ENCODE results near the gene CENPE.
"Not testable (repeated sequence)": the region's sequence is repeated elsewhere in the genome, so short reads cannot be mapped to it uniquely, and the experiment has no call there.

Gene CENPE

GRCh38 chr4:103198111-103198765, at the start of gene CENPE:
CENPE (minus strand) TSS chr4:103198343; CDS start chr4:103198319, 24 bp downstream.
- peaks cover 24% of the 10 kb centered on the region for H3K4me1 ChIP-seq (ENCODE audit: control insufficient read depth, low read length)
- peak within 1 kb of the TSS; percentile 99 for H3K4me3 ChIP-seq (ENCODE audit: low read length)
- peaks cover 46% of the 10 kb centered on the region for H3K36me3 ChIP-seq (ENCODE audit: control insufficient read depth, low read length)
- no peaks in the 10 kb centered on the region for H3K9me3 ChIP-seq (ENCODE audit: control insufficient read depth, insufficient read depth, low read length)
- H3F3A ChIP-seq (ENCODE audit: control insufficient read depth, insufficient read depth): no peaks in the 10 kb centered on the region
- H3K27ac ChIP-seq (ENCODE audit: low read depth, low read length): peak within 1 kb of the TSS; percentile 49
- H4K20me1 ChIP-seq (ENCODE audit: control insufficient read depth, insufficient read depth, low read depth, low read length): no peaks in the 10 kb centered on the region
- no peaks in the 10 kb centered on the region for H3K27me3 ChIP-seq (ENCODE audit: control insufficient read depth, low read length)
- H3K4me2 ChIP-seq (ENCODE audit: low read length): peak within 1 kb of the TSS; percentile 88
- no peaks in the 10 kb centered on the region for H3K9me2 ChIP-seq (replicated peaks; ENCODE audit: control insufficient read depth, low read length)
- H3K79me2 ChIP-seq (ENCODE audit: control insufficient read depth, low read length): peaks cover 25% of the 10 kb centered on the region
- TF ChIP-seq EZH2phosphoT487 (IDR thresholded peaks at IDR 0.05; ENCODE audit: borderline replicate concordance, low read length): no peak
- no peak for TF ChIP-seq CTCF (IDR thresholded peaks at IDR 0.05; ENCODE audit: low read depth, low read length, poor library complexity, severe bottlenecking)

- Histone ChIP-seq H3K4me3 (ENCODE audit: low read length) (no peak overlapping the region), H4K20me1 (ENCODE audit: control insufficient read depth, insufficient read depth, low read depth, low read length) (no peaks in the 10 kb centered on the region), H3K4me1 (ENCODE audit: control insufficient read depth, low read length) (no peaks in the 10 kb centered on the region), H3K79me2 (ENCODE audit: control insufficient read depth, low read length) (no peaks in the 10 kb centered on the region), H3F3A (ENCODE audit: control insufficient read depth, insufficient read depth) (no peaks in the 10 kb centered on the region), H3K27me3 (ENCODE audit: control insufficient read depth, low read length) (no peaks in the 10 kb centered on the region), H3K4me2 (ENCODE audit: low read length) (no peak overlapping the region), H3K36me3 (ENCODE audit: control insufficient read depth, low read length) (no peaks in the 10 kb centered on the region), H3K9me2 (replicated peaks; ENCODE audit: control insufficient read depth, low read length) (no peaks in the 10 kb centered on the region), H3K27ac (ENCODE audit: low read depth, low read length) (no peak overlapping the region), H3K9me3 (ENCODE audit: control insufficient read depth, insufficient read depth, low read length) (no peaks in the 10 kb centered on the region)
- TF ChIP-seq EZH2phosphoT487 (IDR thresholded peaks at IDR 0.05; ENCODE audit: borderline replicate concordance, low read length) (no peak), CTCF (IDR thresholded peaks at IDR 0.05; ENCODE audit: low read depth, low read length, poor library complexity, severe bottlenecking) (no peak)
Observed at GRCh38 chr4:103244251-103244650, 46.1 kb upstream of the CENPE start.

- not testable (repeated sequence) for H3K27me3 ChIP-seq (ENCODE audit: control insufficient read depth, low read length); H3K27ac ChIP-seq (ENCODE audit: low read depth, low read length); H3K36me3 ChIP-seq (ENCODE audit: control insufficient read depth, low read length); H3K9me3 ChIP-seq (ENCODE audit: control insufficient read depth, insufficient read depth, low read length); H4K20me1 ChIP-seq (ENCODE audit: control insufficient read depth, insufficient read depth, low read depth, low read length); H3K4me3 ChIP-seq (ENCODE audit: low read length); H3K4me1 ChIP-seq (ENCODE audit: control insufficient read depth, low read length); H3F3A ChIP-seq (ENCODE audit: control insufficient read depth, insufficient read depth); H3K4me2 ChIP-seq (ENCODE audit: low read length); H3K79me2 ChIP-seq (ENCODE audit: control insufficient read depth, low read length); H3K9me2 ChIP-seq (replicated peaks; ENCODE audit: control insufficient read depth, low read length)
Observed at GRCh38 chr4:103230938-103231337, 32.8 kb upstream of the CENPE start.

- not testable (repeated sequence) for H3K27me3 ChIP-seq (ENCODE audit: control insufficient read depth, low read length); H3K4me2 ChIP-seq (ENCODE audit: low read length); H3F3A ChIP-seq (ENCODE audit: control insufficient read depth, insufficient read depth); H3K4me1 ChIP-seq (ENCODE audit: control insufficient read depth, low read length); H3K79me2 ChIP-seq (ENCODE audit: control insufficient read depth, low read length); H3K4me3 ChIP-seq (ENCODE audit: low read length); H4K20me1 ChIP-seq (ENCODE audit: control insufficient read depth, insufficient read depth, low read depth, low read length); H3K9me3 ChIP-seq (ENCODE audit: control insufficient read depth, insufficient read depth, low read length); H3K9me2 ChIP-seq (replicated peaks; ENCODE audit: control insufficient read depth, low read length); H3K36me3 ChIP-seq (ENCODE audit: control insufficient read depth, low read length); H3K27ac ChIP-seq (ENCODE audit: low read depth, low read length)
Observed at GRCh38 chr4:103223556-103223955, 25.4 kb upstream of the CENPE start.
